HG03064 (cell line): ENCODE results near the gene APOLD1.
"Not testable (repeated sequence)": the region's sequence is repeated elsewhere in the genome, so short reads cannot be mapped to it uniquely, and the experiment has no call there.

Source experiments
- ATAC-seq: cut with Tn5 transposase; IDR thresholded peaks from one replicate; pipeline ENCODE4 v1.9.1; 2021; ENCODE audit warnings: low read depth; ENCODE audit not compliant: unreplicated experiment

Gene APOLD1

GRCh38 chr12:12786351-12786705 is 869 bp downstream of the APOLD1 start:
- ATAC-seq = no peak

DNA sequence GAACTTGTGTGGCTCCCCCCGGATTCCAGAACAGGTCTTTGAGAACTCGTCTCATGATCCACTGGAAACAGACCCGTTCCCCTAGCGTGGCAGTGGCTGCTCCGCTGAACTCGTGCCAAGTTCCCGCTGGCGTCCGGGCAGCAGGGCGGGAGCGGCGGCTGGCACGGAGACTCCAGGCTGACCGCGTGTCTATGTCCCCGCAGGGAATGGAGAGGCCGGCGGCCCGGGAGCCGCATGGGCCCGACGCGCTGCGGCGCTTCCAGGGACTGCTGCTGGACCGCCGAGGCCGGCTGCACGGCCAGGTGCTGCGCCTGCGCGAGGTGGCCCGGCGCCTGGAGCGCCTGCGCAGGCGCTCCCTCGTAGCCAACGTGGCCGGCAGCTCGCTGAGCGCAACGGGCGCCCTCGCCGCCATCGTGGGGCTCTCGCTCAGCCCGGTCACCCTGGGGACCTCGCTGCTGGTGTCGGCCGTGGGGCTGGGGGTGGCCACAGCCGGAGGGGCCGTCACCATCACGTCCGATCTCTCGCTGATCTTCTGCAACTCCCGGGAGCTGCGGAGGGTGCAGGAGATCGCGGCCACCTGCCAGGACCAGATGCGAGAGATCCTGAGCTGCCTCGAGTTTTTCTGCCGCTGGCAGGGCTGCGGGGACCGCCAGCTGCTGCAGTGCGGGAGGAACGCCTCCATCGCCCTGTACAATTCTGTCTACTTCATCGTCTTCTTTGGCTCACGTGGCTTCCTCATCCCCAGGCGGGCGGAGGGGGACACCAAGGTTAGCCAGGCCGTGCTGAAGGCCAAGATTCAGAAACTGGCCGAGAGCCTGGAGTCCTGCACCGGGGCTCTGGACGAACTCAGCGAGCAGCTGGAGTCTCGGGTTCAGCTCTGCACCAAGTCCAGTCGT is 1.5 kb downstream of the APOLD1 start:
- ATAC-seq = peak; percentile 72

DNA sequence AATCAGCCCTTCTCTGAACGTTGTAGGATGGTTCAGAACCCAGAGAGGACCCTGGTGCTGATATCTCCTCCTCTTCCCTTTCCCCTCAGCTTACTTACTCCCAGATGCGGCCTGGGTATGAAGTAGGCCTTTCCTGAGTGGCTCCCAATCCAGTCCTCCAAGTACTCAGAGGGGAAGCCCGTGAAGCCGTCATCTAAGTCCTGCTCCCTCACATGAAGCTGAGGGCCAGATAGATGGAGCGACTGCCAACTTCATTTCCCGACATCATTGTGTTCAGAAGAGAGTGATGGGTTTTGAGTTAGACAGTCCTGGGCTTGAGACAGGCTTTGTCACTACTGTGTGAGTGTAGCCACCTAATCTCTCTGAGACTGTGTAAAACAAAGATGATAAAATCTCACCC is 2.7 kb downstream of the APOLD1 start:
- no peak for ATAC-seq

GRCh38 chr12:12788675-12789368 is 3.4 kb downstream of the APOLD1 start:
- peak; percentile 51 for ATAC-seq

DNA sequence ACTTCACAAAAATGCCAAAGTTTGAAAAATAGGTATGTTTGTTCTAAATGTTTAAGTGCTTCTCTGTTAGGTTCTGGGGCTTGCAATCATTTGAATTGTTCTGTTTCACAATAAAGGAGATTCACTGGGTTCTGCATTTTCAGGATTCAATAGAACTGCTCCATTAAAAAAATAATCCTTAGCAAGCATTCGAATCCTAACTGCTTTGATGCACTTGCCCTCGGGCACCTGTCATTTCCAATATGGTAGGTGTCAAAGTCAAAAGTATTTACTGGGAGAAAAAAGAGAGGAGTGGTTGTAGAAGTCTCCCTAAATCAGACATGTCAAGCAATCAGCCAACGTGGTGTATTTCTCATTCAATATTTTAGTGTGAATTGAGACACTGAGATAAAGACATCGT is 5.5 kb downstream of the APOLD1 start:
- no peak for ATAC-seq

DNA sequence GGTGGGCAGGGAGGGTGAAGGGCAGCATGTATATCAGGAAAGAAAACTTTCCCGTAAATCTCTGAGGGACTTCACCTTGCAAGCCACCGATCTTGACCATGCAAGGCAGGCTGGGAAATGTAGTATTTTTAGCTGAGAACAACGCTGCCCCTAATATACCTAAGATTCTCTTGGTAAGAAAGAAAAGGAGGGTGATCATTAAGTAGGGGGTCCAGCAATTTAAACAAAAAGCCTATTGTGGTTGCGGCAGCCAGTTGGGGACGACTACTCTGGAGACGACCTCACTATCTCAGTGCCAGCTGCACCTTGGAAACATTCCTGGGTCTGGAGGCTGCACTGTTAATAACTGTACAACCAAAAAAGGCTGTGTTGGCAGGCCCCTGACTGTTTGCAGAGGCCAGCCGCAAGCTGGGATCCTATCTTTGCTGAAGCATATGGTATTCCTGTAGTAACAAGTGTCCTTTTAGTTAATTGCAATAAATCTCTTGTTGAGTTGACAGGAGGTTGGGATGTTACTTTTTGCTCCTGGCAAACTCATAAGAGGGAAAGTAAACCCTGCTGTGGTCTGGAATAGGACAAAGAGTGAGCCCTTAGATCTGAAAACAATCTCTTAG is 6.4 kb downstream of the APOLD1 start:
- no peak for ATAC-seq

DNA sequence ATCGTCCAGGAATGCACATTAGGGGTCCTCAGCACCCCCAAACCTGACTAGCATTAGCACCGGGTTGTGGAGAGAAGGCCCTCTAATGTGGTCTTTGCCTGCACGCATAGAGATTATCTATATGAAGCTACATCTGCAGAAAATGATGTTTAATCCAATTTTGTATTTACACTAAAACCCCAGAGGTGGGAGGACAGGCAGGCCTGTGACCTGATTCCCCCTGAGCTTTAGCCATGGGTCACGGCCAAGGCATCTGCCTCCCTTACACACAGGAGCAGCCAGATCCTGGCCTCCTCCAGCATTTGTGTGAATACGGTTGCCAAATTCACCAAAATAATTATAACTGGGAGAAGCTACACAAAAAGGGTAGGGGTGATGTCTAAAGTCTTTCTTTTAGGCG is 7.0 kb downstream of the APOLD1 start:
- no peak for ATAC-seq

GRCh38 chr12:12794686-12795085 is 9.2 kb downstream of the APOLD1 start:
- no peak for ATAC-seq

DNA sequence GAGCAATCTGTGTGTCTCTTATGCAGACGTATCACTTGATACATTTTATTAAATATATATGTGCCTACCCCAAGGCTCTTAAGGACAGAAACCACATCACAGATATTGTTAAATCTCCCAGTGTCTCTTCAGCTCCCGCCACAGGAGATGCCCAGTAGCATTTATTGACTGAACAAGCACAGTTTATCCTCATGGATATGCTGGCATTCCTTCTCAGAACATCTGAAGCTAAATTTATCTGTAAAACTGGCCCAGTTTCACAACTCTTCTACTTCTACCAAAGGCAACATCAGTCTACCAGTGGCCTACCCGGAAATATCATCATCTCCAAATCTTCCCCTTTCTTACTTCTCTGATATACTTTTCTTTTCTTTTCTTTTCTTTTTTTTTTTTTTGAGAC is 10.7 kb downstream of the APOLD1 start:
- no peak for ATAC-seq

- ATAC-seq = no peak
These were observed 11.7 kb downstream of the APOLD1 start for GRCh38 chr12:12796928-12797793.

- ATAC-seq = no peak
These were observed 12.3 kb downstream of the APOLD1 start for GRCh38 chr12:12797794-12798152.

DNA sequence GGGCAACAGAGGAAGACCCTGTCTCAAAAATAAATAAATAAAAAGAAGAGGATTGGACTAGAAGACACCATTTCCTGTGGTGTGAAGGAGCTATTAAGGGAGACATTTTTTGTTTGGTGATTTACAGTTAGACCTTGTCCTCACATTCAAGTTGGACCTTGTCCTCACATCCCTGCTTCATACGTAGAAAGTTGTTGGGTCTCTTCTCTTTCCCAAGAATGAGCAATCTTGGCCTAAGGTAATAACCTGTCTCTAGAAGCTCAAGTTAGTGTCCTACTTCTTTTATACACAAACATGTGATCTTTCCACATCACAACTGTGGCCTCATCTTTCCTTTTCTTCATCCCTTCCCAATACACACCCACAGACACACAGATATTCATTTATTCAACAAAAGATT is 13.0 kb downstream of the APOLD1 start:
- ATAC-seq = no peak

DNA sequence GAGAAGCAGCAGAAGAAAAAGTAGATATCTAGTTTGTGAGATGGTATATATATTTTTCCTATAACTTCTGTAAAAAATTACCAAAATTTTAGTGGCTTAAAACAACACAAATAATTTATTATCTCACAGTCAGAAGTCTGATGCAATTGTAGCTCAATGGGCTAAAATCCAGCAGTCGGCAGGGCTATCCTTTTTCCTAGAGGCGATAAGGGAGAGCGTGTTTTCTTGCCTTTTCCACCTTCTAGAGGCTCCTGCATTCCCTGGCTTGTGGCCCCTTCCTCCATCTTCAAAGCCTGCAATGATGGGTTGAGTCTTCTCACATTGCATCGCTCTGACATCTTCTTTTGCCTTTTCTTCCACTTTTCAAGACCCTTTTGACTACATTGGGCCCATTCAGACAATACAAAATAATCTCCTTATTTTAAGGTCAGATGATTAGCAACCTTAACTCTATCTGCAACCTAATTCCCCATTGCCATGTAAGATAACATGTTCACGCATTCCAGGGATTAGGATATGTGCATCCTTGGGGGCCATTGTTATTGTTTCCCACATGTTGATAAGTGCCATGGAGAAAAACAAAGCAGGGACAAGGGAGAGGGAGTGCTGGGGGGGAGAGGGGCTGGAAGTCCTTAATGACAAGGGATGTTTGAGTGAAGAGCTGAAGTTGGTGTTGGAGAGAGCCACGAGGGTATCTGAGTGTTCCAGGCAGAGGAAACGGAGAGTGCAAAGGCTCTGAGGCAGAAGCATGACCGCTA is 13.9 kb downstream of the APOLD1 start:
- ATAC-seq = no peak

GRCh38 chr12:12800406-12801180 is 15.1 kb downstream of the APOLD1 start:
- no peak for ATAC-seq

GRCh38 chr12:12801656-12802055 is 16.2 kb downstream of the APOLD1 start:
- not testable (repeated sequence) for ATAC-seq

- ATAC-seq = peak; percentile 52
These were observed 17.7 kb downstream of the APOLD1 start for GRCh38 chr12:12803186-12803585.

DNA sequence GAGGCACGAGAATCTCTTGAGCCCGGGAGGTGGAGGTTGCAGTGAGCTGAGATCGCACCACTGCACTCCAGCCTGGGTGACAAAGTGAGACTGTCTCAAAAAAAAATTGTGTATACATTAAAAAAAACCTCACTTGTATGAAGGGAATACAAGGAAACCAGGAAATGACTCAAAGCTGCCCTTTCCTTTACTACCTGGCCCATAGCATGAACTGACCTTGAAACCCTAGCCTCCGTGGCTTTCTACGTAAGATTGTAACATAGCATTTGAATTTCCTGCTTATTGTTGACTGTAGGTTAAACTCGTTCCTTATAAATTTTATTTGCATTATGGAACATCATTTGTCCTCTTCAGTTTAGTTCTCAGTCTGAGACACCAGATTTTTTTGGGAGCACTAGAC is 18.6 kb downstream of the APOLD1 start:
- ATAC-seq = no peak

- ATAC-seq = no peak
These were observed 19.0 kb downstream of the APOLD1 start for GRCh38 chr12:12804432-12804886.
